Mesothelial cell of epicardium (in vitro differentiated cells): ENCODE measurements around the gene LRRC23. TPM values are rescaled to one million over a fixed set of nuclear protein-coding genes. Genes with fewer than 3 reads are reported as not detected.

Experiments
- DNase-seq, 2 experiments: peaks; one replicate each; pipeline ENCODE4 v3.0.0; 2021; ENCODE audit warnings: low spot score in 2 of 2; ENCODE audit not compliant: unreplicated experiment in 2 of 2
- H3K27ac Mint-ChIP-seq: 2 replicates; pipeline ENCODE4 v1.8.0; 2021; ENCODE audit warnings: mixed read lengths
- H3K27me3 Mint-ChIP-seq: 2 replicates; pipeline ENCODE4 v1.8.0; 2021; ENCODE audit warnings: low read depth, mixed read lengths
- H3K36me3 Mint-ChIP-seq: 2 replicates; pipeline ENCODE4 v1.8.0; 2021; ENCODE audit warnings: mixed read lengths
- H3K4me1 Mint-ChIP-seq: 2 replicates; pipeline ENCODE4 v1.8.0; 2021; ENCODE audit warnings: mixed read lengths
- H3K4me3 Mint-ChIP-seq: 2 replicates; pipeline ENCODE4 v1.8.0; 2021; ENCODE audit warnings: mild to moderate bottlenecking, moderate library complexity, mixed read lengths
- H3K9me3 Mint-ChIP-seq: 2 replicates; pipeline ENCODE4 v1.8.0; 2021; ENCODE audit warnings: mixed read lengths
- total RNA-seq: library from RNA; stranded (reverse); gene quantifications from 3 replicates; pipeline ENCODE4 v1.2.1, GENCODE V29; 2021
- TF ChIP-seq, protein P1 (sequence below): fragments of 200-600 bp; sonication (generic); IDR thresholded peaks from one replicate; pipeline ENCODE4 v1.5.0; 2021; ENCODE audit warnings: antibody characterized with exemption; ENCODE audit not compliant: unreplicated experiment

LRRC23 gene, protein sequence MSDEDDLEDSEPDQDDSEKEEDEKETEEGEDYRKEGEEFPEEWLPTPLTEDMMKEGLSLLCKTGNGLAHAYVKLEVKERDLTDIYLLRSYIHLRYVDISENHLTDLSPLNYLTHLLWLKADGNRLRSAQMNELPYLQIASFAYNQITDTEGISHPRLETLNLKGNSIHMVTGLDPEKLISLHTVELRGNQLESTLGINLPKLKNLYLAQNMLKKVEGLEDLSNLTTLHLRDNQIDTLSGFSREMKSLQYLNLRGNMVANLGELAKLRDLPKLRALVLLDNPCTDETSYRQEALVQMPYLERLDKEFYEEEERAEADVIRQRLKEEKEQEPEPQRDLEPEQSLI
- 11.6 to 14.4 TPM (median 13.4 TPM) in 3 replicates for total RNA-seq

DNA sequence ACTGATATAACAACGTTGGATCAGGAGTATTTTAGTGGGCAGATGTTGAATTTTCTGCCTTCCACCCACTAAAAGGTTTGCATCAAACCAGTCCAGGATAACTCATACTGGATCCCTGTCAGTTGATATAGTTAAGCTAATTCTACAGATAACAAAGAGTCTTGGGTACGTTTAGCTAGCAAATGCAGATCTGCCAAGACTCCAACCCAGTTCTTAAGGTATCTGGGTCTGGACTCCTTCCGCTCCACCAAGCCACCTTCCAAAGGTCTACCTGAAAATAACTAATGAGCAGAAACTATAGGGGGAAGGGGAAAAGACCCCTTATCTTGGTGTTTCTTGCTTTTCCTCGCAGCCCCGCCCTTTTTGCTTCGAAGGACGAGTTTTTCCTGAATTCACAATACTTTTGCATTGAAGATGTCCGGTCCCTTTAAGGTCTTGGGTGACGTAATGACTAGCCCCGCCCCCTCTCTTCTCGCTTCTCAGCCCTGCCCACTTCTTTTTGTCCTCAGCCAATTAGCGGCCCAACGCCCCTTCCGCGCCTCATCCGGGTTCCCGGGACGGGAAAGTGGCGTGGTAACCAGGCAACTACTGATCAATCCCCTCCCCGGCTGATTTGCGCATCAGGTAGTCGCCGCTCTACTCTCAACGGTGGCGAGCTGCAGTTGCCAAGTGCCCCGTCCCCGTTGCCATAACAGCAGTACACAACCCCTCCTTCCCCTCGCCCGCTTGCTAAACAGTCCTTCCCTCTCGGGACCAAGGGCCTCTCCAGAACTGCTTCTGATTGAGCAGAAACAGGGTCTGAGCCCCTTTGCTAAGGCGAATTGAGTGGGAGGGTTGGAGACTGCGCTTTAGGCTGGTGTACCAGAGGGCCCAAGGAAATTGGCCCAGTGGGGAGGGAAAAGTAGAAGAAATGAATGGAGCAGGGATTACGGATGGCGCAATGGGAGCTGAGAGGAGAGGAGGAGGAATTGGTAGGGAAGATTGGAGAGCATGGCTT is at the start of gene LRRC23:
Gene LRRC23 (plus strand): TSS at position 543 of the 997 bp plus-strand sequence. CDS start 812 bp downstream, outside the sequence.
- Mint-ChIP-seq H3K4me1 (no peaks in the 10 kb centered on the region), H3K36me3 (no peaks in the 10 kb centered on the region), H3K9me3 (no peaks in the 10 kb centered on the region), H3K27me3 (no peaks in the 10 kb centered on the region), H3K4me3 (no peak within 1 kb of the TSS), H3K27ac (no peak within 1 kb of the TSS)
- TF ChIP-seq, protein P1, sequence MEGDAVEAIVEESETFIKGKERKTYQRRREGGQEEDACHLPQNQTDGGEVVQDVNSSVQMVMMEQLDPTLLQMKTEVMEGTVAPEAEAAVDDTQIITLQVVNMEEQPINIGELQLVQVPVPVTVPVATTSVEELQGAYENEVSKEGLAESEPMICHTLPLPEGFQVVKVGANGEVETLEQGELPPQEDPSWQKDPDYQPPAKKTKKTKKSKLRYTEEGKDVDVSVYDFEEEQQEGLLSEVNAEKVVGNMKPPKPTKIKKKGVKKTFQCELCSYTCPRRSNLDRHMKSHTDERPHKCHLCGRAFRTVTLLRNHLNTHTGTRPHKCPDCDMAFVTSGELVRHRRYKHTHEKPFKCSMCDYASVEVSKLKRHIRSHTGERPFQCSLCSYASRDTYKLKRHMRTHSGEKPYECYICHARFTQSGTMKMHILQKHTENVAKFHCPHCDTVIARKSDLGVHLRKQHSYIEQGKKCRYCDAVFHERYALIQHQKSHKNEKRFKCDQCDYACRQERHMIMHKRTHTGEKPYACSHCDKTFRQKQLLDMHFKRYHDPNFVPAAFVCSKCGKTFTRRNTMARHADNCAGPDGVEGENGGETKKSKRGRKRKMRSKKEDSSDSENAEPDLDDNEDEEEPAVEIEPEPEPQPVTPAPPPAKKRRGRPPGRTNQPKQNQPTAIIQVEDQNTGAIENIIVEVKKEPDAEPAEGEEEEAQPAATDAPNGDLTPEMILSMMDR: no peak
- peak; percentile 89 to 94 for DNase-seq

DNA sequence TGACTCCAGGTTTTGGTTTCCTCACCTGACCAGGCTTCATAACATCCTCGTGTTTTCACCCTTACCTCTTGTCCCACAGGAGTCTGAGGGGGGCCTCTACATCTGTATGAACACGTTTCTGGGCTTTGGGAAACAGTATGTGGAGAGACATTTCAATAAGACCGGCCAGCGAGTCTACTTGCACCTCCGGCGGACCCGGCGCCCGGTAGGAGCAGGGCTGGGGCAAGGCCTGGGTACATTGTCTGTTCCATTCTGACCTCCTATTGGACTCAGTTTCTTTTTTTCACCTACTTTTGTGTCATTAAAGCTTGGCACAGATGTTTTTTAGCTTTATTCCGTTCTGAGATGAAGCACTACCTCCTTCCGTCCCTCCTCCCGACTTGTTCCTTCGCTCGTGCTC is 49.3 kb upstream of the LRRC23 start:
- no peaks in the 10 kb centered on the region for H3K9me3 Mint-ChIP-seq
- TF ChIP-seq, protein P1: no peak
- DNase-seq: no peak
- peaks cover 18% of the 10 kb centered on the region for H3K36me3 Mint-ChIP-seq
- H3K4me3 Mint-ChIP-seq: no peak overlapping the region
- no peaks in the 10 kb centered on the region for H3K27me3 Mint-ChIP-seq
- H3K4me1 Mint-ChIP-seq: peaks cover 23% of the 10 kb centered on the region
- H3K27ac Mint-ChIP-seq: no peak overlapping the region

DNA sequence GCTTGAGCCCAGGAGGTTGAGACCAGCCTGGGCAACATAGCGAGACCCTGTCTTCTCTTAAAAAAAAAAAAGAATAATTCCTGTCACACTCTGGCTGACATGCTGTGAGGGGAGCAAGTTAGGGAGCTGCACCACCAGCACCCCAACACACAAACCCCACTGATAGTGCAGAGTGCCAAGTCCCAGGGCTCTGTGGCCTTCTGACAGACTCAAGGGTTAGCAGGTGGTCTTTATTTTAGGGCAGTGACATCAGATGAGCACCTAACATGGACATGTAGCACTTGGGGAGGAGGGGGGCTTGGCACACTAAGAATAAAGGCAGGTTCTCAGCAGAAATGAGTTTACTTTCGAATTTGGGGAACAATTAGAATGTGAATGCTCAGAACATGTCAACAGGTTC is 45.8 kb upstream of the LRRC23 start:
- TF ChIP-seq, protein P1: no peak
- no peaks in the 10 kb centered on the region for H3K9me3 Mint-ChIP-seq
- H3K27ac Mint-ChIP-seq: no peak overlapping the region
- no peak overlapping the region for H3K4me3 Mint-ChIP-seq
- DNase-seq: no peak
- no peaks in the 10 kb centered on the region for H3K27me3 Mint-ChIP-seq
- peaks cover 6% of the 10 kb centered on the region for H3K4me1 Mint-ChIP-seq
- H3K36me3 Mint-ChIP-seq: peaks cover 40% of the 10 kb centered on the region

DNA sequence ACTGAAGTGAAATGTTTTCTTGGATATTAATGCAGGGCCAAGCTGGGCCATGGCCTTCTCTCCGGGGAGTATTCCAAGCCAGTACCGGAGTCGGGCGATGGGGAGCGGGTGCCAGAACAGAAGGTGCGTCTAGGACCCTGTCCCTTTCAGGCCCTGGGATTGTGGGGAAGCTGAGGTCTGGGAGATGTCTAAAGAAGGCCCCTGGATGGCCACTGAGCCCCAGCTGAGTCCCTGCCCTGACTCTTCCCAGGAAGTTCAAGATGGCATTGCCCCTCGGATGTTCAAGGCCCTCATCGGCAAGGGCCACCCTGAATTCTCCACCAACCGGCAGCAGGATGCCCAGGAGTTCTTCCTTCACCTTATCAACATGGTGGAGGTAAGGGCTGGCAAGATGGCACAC is 44.5 kb upstream of the LRRC23 start:
- Mint-ChIP-seq H3K36me3 (peaks cover 44% of the 10 kb centered on the region), H3K27ac (no peak overlapping the region), H3K4me1 (no peaks in the 10 kb centered on the region), H3K4me3 (no peak overlapping the region), H3K9me3 (no peaks in the 10 kb centered on the region), H3K27me3 (no peaks in the 10 kb centered on the region)
- no peak for DNase-seq
- TF ChIP-seq, protein P1: no peak

DNA sequence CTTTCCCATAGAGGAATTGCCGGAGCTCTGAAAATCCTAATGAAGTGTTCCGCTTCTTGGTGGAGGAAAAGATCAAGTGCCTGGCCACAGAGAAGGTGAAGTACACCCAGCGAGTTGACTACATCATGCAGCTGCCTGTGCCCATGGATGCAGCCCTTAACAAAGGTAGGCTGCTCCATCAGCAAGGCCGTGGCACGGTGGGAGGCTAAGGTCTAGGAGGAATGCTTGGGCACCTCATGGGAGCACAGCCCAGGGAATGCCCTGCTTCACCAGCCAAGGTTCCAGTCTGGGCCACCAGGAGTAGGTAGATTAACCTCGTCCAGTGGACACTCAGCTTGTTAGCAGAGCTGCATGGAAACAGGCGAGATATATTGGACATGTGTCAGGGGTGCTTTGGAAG is 43.7 kb upstream of the LRRC23 start:
- Mint-ChIP-seq H3K4me3 (no peak overlapping the region), H3K9me3 (no peaks in the 10 kb centered on the region), H3K27me3 (no peaks in the 10 kb centered on the region), H3K4me1 (no peaks in the 10 kb centered on the region), H3K27ac (no peak overlapping the region), H3K36me3 (peaks cover 48% of the 10 kb centered on the region)
- DNase-seq: no peak
- TF ChIP-seq, protein P1: no peak
